Measurements from ENCODE around the gene EEF1A2.
A peak's percentile ranks its signal among the peaks of the same experiment; 100 is the strongest.

Gene EEF1A2

GRCh38 chr20:63529861-63530787 lies 31.2 kb upstream of the EEF1A2 start:
- Histone ChIP-seq H3K4me1 (ENCODE audit: low read length) (peaks cover 10% of the 10 kb centered on the region), H3K9ac (ENCODE audit: low read length) (no peak overlapping the region), H3K4me3 (ENCODE audit: low read length) (no peak overlapping the region), H3K9me3 (ENCODE audit: insufficient read depth, low read length) (no peaks in the 10 kb centered on the region), H3K79me2 (ENCODE audit: low read length) (no peaks in the 10 kb centered on the region), H4K20me1 (ENCODE audit: insufficient read depth, low read length) (no peaks in the 10 kb centered on the region), H3K27me3 (ENCODE audit: low read depth, low read length) (peaks cover 26% of the 10 kb centered on the region), H3K4me2 (ENCODE audit: low read length) (no peak overlapping the region), H3K36me3 (replicated peaks; ENCODE audit: low read depth, low read length) (no peaks in the 10 kb centered on the region), H3K27ac (ENCODE audit: low read length) (no peak overlapping the region), H2AFZ (ENCODE audit: low read depth, low read length) (no peak overlapping the region)
- TF ChIP-seq CTCF (IDR thresholded peaks at IDR 0.05; ENCODE audit: low read depth, low read length) = no peak
- TF ChIP-seq EZH2phosphoT487 (IDR thresholded peaks at IDR 0.05; ENCODE audit: low read depth) = no peak

- no peak overlapping the region for H3K4me3 ChIP-seq (ENCODE audit: low read length)
- no peak overlapping the region for H3K27ac ChIP-seq (ENCODE audit: low read length)
- no peaks in the 10 kb centered on the region for H3K36me3 ChIP-seq (replicated peaks; ENCODE audit: low read depth, low read length)
- H4K20me1 ChIP-seq (ENCODE audit: insufficient read depth, low read length) = no peaks in the 10 kb centered on the region
- no peak overlapping the region for H3K9ac ChIP-seq (ENCODE audit: low read length)
- no peaks in the 10 kb centered on the region for H3K9me3 ChIP-seq (ENCODE audit: insufficient read depth, low read length)
- TF ChIP-seq CTCF (IDR thresholded peaks at IDR 0.05; ENCODE audit: low read depth, low read length) = no peak
- no peak for TF ChIP-seq EZH2phosphoT487 (IDR thresholded peaks at IDR 0.05; ENCODE audit: low read depth)
- peak overlapping the region; percentile 19; the same call in 1 of the 2 replicates for H3K4me2 ChIP-seq (ENCODE audit: low read length)
- H2AFZ ChIP-seq (ENCODE audit: low read depth, low read length) = no peak overlapping the region
- no peaks in the 10 kb centered on the region for H3K79me2 ChIP-seq (ENCODE audit: low read length)
- peaks cover 10% of the 10 kb centered on the region for H3K4me1 ChIP-seq (ENCODE audit: low read length)
- H3K27me3 ChIP-seq (ENCODE audit: low read depth, low read length) = peaks cover 26% of the 10 kb centered on the region
Observed at GRCh38 chr20:63529180-63529860, 30.4 kb upstream of the EEF1A2 start.

DNA sequence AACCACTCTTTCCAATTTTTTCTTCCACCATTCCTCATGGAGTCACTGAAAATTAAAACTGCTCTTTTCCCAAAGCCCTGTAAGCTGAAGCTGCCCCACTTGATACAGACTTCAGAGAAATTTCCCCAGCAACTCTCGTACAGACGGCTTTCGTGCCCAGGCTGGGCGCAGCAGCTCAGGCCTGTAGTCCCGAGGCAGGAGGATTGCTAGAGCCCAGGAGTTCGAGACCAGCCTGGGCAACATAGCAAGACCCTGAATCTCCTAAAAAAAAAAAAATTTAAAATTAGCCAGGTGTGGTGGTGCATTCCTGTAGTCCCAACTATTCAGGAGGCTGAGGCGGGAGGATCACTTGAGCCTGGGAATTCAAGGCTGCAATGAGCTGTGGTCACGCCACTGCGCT lies 28.3 kb upstream of the EEF1A2 start:
- no peak overlapping the region for H3K27ac ChIP-seq (ENCODE audit: low read length)
- H3K79me2 ChIP-seq (ENCODE audit: low read length) = no peaks in the 10 kb centered on the region
- H3K4me1 ChIP-seq (ENCODE audit: low read length) = peaks cover 10% of the 10 kb centered on the region
- H3K9me3 ChIP-seq (ENCODE audit: insufficient read depth, low read length) = peaks cover 4% of the 10 kb centered on the region; the same call in 1 of the 2 replicates
- no peak overlapping the region for H2AFZ ChIP-seq (ENCODE audit: low read depth, low read length)
- H3K9ac ChIP-seq (ENCODE audit: low read length) = no peak overlapping the region
- H3K4me2 ChIP-seq (ENCODE audit: low read length) = no peak overlapping the region
- no peaks in the 10 kb centered on the region for H4K20me1 ChIP-seq (ENCODE audit: insufficient read depth, low read length)
- H3K4me3 ChIP-seq (ENCODE audit: low read length) = no peak overlapping the region
- no peak for TF ChIP-seq CTCF (IDR thresholded peaks at IDR 0.05; ENCODE audit: low read depth, low read length)
- no peak for TF ChIP-seq EZH2phosphoT487 (IDR thresholded peaks at IDR 0.05; ENCODE audit: low read depth)
- no peaks in the 10 kb centered on the region for H3K36me3 ChIP-seq (replicated peaks; ENCODE audit: low read depth, low read length)
- H3K27me3 ChIP-seq (ENCODE audit: low read depth, low read length) = peaks cover 26% of the 10 kb centered on the region

DNA sequence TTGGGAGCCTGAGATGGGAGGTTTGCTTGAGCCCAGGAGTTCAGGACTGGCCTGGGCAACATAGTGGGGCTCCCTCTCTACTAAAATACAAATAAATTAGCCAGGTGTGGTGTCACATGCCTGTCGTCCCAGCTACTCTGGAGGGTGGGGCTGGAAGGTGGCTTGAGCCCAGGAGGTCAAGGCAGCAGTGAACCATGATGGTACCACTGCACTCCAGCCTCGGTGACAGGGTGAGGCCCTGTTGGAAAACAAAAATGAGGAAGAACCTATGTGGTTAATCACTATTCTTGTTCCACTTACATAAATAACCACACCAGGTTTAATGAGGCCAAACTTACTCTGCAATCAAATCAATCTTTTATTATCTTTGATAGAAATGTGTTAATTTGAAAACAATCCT lies 27.1 kb upstream of the EEF1A2 start:
- Histone ChIP-seq H3K9ac (ENCODE audit: low read length) (no peak overlapping the region), H3K4me2 (ENCODE audit: low read length) (no peak overlapping the region), H3K79me2 (ENCODE audit: low read length) (no peaks in the 10 kb centered on the region), H3K4me3 (ENCODE audit: low read length) (no peak overlapping the region), H3K4me1 (ENCODE audit: low read length) (peaks cover 10% of the 10 kb centered on the region), H3K27ac (ENCODE audit: low read length) (no peak overlapping the region), H3K36me3 (replicated peaks; ENCODE audit: low read depth, low read length) (no peaks in the 10 kb centered on the region), H3K27me3 (ENCODE audit: low read depth, low read length) (peaks cover 22% of the 10 kb centered on the region), H2AFZ (ENCODE audit: low read depth, low read length) (no peak overlapping the region), H4K20me1 (ENCODE audit: insufficient read depth, low read length) (no peaks in the 10 kb centered on the region), H3K9me3 (ENCODE audit: insufficient read depth, low read length) (peaks cover 4% of the 10 kb centered on the region; the same call in 1 of the 2 replicates)
- TF ChIP-seq CTCF (IDR thresholded peaks at IDR 0.05; ENCODE audit: low read depth, low read length) (no peak), EZH2phosphoT487 (IDR thresholded peaks at IDR 0.05; ENCODE audit: low read depth) (no peak)
